Myocyte (in vitro differentiated cells): ENCODE measurements around the gene OR6V1. TPM values are rescaled to one million over a fixed set of nuclear protein-coding genes. Genes with fewer than 3 reads are reported as not detected.
A peak's percentile ranks its signal among the peaks of the same experiment; 100 is the strongest.
"Not testable (repeated sequence)": the region's sequence is repeated elsewhere in the genome, so short reads cannot be mapped to it uniquely, and the experiment has no call there.

Experiments
- DNase-seq: peaks from one replicate; pipeline ENCODE4 v3.0.0-alpha.2; 2012; ENCODE audit warnings: low read depth
- total RNA-seq: library from RNA; depleted of rRNA; stranded (reverse); fragments of >200 nt; gene quantifications from 2 replicates; pipeline ENCODE4 v1.2.3, GENCODE V29; 2014

OR6V1 gene
- total RNA-seq, 1 donor from 2014 or later: not detected

GRCh38 chr7:143042159-143042789, 9.9 kb upstream of the OR6V1 start:
- DNase-seq: peak; percentile 22

- peak; percentile 36 for DNase-seq
Measured at GRCh38 chr7:143042790-143043271, 9.3 kb upstream of the OR6V1 start.

DNA sequence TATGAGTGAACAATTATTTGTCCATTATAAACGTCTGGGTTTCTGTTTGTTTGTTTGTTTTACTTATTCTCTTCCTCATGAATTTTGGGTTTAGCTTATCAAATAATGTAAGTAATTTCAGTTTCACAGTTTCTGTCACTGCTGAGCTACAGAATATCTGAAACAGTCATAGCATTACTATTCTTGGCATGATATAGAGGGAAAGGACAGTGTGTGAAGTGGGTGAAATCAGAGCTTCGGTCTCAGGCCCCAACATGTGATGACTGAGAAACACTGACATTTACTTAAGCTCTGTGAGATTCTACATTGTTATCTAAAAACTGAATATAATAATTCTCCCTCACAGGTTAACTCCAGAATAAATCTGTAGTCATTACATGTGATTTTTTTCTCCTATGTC, 8.8 kb upstream of the OR6V1 start:
- peak; percentile 56 for DNase-seq

DNA sequence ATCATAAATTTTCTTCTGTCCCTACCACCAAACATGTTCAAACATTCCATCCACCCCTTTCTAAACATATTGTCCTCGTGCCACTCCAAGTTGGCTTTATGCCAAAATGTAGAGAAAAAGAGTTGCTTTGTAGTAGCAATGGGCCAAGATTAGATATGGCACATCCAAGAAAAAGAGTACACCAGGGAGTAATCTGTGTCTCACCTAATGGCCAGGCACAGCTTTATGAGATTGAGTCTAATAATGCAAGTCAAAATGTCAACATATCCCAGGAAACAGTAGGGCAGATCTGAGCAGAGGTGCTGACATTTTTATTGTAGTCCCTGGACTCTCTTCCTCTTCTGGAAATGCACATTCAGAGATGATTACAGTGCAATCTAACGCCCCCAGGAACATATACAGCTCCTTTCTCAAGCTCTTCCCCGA, 5.7 kb upstream of the OR6V1 start:
- DNase-seq: peak; percentile 26

- DNase-seq: no peak
Measured at GRCh38 chr7:143047326-143047725, 4.8 kb upstream of the OR6V1 start.

GRCh38 chr7:143048827-143049226, 3.3 kb upstream of the OR6V1 start:
- DNase-seq: no peak

DNA sequence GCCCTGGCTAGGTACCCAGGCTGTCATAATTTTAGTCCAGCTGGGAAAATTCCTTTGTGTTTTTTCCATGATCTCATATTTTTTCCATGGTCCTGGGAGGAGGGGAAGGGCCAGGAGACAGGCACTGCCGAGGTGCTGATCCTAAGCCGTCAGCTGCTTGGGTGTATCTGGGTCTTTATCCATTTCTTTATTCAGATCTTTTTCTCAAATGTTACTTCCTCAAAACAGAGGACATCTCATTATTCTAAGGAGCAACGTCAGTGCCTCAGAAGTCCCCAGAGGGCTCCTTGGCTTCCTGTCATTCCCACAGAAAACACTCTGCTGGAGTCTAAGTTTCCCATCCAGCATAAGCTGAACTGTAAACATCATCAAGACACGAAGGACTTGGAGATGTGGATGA, 2.8 kb upstream of the OR6V1 start:
- DNase-seq: peak; percentile 63

- no peak for DNase-seq
Measured at GRCh38 chr7:143050931-143051330, 1.2 kb upstream of the OR6V1 start.

DNA sequence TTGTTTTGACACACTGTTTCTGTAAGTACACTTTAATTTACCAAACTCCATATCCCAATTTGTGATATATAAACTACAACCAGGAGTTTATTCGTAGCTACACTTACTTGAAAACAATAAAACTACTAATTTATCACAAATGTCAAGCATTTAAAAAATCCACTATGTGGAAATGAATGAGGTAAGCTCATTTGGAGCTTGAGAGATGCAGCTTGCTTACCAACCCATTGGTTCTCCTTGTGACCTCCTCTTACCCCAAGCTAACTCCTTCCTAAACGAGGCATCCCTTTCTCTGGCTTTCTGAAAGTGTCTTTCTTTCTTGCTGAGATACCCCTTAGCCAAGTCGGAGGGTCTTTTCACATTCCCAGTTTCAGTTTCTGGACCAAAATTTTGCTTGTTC, 2.5 kb downstream of the OR6V1 start:
- no peak for DNase-seq

- no peak for DNase-seq
Measured at GRCh38 chr7:143055754-143056153, 3.6 kb downstream of the OR6V1 start.

GRCh38 chr7:143063741-143064140, 11.6 kb downstream of the OR6V1 start:
- no peak for DNase-seq

DNA sequence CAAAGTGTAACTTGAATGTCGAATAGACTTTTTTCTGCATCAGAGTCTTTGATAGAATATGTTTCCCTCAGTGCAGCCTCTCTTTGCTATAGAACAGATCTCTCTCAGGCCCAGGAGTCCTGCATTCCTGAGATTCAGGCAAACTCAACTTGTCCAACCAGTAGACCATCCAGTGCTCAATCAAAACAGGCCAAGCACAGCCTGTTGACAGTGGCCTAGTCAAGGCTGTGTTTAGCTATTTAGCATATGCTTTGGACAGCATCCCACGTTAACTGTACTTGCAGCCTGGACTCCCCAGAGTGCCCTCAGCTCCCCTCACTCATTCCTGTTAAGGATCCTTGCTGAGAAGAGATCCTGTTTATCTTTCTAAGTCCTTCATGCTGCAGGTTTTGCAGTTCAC, 16.3 kb downstream of the OR6V1 start:
- no peak for DNase-seq

DNA sequence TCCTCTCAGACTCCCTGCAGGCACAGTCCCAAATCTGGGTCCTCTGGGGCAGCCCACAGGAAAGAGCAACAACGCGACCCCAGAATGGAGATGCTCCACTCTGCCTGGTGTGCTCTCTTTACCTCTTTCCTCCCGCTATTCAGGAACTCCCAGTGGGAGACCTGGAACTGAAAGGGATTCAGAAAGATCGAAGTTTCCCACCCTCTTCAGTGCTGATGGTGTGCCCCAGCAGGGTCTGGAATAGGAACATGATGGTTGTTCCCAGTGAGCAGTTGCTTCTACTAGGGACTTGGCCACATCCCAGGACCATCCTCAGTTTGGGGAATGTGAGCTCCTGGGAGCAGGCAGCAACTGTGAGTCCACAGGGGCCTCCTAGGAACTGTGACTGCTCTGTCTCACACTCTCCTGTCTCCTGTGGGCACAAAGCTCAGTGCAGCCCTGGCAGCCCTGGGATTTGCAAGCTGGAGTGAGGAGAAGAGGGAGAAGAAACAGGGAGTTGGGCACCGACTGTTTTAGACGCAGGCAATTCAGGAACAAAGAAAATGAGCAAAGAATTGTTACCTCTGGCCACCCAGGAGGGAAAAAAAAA, 17.9 kb downstream of the OR6V1 start:
- peak; percentile 56 for DNase-seq

DNA sequence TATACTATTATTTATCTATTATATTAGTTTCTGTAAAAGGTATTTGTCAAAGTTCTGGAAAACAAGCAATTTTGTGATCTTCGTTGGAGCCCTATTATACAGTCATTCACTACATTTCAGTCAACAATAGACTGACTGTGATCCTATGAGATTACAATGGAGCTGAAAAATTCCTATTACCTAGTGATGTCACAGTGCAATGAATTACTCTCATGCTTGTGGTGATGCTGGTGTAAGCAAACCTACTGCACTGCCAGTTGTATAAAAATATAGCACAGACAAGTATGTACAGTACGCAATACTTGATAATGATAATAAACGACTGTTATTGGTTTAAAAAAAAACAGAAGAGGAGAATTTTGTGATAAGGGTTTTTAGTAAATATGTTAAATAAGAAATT, 21.4 kb downstream of the OR6V1 start:
- DNase-seq: no peak

- DNase-seq: no peak
Measured at GRCh38 chr7:143074141-143074540, 22.0 kb downstream of the OR6V1 start.

DNA sequence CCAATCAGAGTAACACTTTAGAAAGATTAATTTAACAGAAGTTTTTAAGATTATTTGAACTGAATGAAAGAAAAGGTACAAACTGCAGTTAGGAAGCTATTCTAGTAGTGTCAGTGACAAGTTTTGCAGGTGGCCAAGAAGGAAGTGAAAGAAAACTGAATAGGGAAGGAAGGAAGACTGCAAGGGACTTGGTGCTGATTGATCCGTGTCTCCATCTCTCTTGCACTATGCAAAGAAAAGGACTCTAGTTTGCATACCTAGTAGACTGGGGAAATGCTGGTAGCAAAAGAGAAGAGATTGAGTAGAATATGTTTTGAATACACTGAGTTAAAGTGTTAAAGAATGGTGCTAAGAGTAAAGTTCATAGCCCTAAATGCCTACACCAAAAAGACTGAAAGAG, 33.0 kb downstream of the OR6V1 start:
- DNase-seq: no peak

DNA sequence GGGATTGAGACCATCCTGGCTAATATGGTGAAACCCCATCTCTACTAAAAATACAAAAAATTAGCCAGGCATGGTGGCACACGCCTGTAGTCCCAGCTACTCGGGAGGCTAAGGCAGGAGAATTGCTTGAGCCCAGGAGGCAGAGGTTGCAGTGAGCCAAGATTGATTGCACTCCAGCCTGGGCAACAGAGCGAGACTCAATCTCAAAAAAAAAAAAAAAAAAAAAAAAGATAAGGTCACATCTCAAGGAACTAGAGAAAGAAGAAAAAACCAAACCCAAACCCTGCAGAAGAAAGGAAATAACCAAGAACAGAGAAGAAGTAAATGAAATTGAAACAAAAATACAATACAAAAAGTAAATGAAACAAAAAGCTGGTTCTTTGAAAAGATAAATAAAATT, 33.5 kb downstream of the OR6V1 start:
- not testable (repeated sequence) for DNase-seq

DNA sequence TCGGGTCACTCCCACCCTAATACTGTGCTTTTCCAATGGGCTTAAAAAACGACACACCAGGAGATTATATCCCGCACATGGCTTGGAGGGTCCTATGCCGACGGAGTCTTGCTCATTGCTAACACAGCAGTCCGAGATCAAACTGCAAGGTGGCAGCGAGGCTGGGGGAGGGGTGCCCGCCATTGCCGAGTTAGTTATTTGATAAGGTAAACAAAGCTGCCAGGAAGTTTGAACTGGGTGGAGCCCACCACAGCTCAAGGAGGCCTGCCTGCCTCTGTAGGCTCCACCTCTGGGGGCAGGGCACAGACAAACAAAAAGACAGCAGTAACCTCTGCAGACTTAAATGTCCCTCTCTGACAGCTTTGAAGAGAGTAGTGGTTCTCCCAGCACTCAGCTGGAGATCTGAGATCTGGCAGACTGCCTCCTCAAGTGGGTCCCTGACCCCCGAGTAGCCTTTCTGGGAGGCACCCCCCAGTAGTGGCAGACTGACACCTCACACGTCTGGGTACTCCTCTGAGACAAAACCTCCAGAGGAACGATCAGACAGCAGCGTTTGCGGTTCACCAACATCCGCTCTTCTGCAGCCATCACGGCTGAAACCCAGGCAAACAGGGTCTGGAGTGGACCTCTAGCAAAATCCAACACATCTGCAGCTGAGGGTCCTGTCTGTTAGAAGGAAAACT, 36.5 kb downstream of the OR6V1 start:
- DNase-seq: not testable (repeated sequence)

DNA sequence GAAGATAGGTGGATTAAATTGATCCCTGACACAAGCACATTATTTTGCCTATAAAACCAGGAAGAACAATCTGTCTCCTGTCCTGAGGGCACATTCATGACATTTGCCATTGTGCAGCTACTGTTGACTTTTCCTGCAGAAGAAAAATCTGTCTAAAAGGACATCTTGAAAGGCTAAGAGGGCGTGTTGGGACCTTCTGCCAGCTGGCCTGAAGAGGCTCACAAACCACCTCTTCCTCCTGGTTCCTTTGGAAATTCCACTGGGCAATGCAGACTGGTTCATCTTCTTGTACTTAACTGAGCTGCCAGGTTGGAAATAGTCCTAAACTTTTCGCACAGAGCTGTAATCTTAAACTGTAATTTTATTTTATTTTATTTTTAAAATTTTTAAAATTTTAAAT, 44.0 kb downstream of the OR6V1 start:
- no peak for DNase-seq

- not testable (repeated sequence) for DNase-seq
Measured at GRCh38 chr7:143099579-143099978, 47.4 kb downstream of the OR6V1 start.
